ENCODE results near the gene CTNNBL1. TPM values are rescaled to one million over a fixed set of nuclear protein-coding genes. Genes with fewer than 3 reads are reported as not detected.

The CTNNBL1 gene
- total and polyA plus RNA-seq, 2 donors (not counting 1 experiment from before 2014, with no cell fraction given) = 31.3 to 39.0 TPM

DNA sequence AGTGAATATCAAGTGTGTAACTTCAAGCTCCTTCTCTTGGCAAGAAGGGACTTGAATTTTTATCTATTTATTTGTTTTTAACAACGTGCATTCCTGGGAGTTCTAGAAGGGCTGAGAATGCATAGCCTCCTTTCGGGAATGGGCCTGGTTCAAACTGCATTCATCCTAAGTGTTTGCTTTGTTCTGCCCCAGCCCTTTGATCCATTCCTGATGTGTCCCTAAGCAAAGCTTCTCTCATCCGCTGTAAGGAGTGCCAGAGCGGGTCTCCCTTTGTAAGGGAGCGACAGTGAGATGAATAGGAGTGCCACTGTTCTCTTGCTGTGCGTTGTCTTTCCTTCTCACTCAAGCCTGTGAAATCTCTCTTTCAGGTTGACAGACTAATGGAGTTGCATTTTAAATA, 148.1 kb downstream of the CTNNBL1 start:
- no peak for DNase-seq (ENCODE audit: low read depth in 2 of 2)
- H4K20me1 ChIP-seq (ENCODE audit: control insufficient read depth, extremely low read depth, insufficient read depth, low read length) = no peaks in the 10 kb centered on the region
- peaks cover 2% of the 10 kb centered on the region for H3K36me3 ChIP-seq (ENCODE audit: control insufficient read depth, insufficient read depth, low read length)
- no peak overlapping the region for H2AFZ ChIP-seq (ENCODE audit: low read length)
- no peaks in the 10 kb centered on the region for H3K27me3 ChIP-seq (ENCODE audit: control insufficient read depth, insufficient read depth, low read length)
- H3K4me1 ChIP-seq (ENCODE audit: control insufficient read depth, extremely low read depth, insufficient read depth, low read length) = no peaks in the 10 kb centered on the region
- H3K79me2 ChIP-seq (ENCODE audit: control insufficient read depth, insufficient read depth, low read length) = no peaks in the 10 kb centered on the region
- H3K9ac ChIP-seq (ENCODE audit: insufficient read depth, low read length) = no peak overlapping the region
- H3K4me3 ChIP-seq (replicated peaks in 1 of 4; ENCODE audit: control extremely low read depth in 1 of 4, insufficient read depth in 1 of 4, low read depth in 3 of 4, low read length in 4 of 4) = no peak overlapping the region
- H3K27ac ChIP-seq (ENCODE audit: insufficient read depth, low read length) = no peak overlapping the region
- TF ChIP-seq EZH2 (IDR thresholded peaks at IDR 0.05; ENCODE audit: low read length, missing control alignments) = no peak
- TF ChIP-seq, protein P1, sequence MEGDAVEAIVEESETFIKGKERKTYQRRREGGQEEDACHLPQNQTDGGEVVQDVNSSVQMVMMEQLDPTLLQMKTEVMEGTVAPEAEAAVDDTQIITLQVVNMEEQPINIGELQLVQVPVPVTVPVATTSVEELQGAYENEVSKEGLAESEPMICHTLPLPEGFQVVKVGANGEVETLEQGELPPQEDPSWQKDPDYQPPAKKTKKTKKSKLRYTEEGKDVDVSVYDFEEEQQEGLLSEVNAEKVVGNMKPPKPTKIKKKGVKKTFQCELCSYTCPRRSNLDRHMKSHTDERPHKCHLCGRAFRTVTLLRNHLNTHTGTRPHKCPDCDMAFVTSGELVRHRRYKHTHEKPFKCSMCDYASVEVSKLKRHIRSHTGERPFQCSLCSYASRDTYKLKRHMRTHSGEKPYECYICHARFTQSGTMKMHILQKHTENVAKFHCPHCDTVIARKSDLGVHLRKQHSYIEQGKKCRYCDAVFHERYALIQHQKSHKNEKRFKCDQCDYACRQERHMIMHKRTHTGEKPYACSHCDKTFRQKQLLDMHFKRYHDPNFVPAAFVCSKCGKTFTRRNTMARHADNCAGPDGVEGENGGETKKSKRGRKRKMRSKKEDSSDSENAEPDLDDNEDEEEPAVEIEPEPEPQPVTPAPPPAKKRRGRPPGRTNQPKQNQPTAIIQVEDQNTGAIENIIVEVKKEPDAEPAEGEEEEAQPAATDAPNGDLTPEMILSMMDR (conservative IDR thresholded peaks at IDR 0.05 in 1 of 2, IDR thresholded peaks at IDR 0.05 in 1 of 2; ENCODE audit: low read depth in 1 of 2, low read length in 2 of 2) = no peak
- H3K4me2 ChIP-seq (ENCODE audit: extremely low read depth, insufficient read depth, low read length) = no peak overlapping the region
- no peaks in the 10 kb centered on the region for H3K9me3 ChIP-seq (ENCODE audit: control insufficient read depth, insufficient read depth, low read depth, low read length)

DNA sequence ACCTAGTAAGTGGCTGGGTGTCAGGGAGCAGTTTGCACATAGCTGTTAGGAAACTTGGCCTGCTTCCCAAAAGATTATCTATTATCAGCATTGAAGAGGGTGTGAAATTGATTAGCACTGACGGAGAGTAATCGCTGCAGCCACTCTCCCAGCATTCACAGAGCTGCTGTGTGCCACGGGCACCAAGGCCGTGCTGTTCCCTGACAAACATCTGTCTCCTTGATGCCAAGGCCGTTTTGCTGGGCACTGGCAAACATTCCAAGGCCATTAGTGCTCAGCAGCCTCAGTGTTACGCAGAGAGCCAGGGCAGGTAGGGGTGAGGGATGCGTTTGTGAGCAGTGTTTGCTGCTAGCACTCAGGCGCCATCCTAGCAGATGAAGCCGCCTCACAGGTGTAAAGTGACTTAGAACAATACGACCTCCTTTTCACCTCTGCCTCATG, 151.4 kb downstream of the CTNNBL1 start:
- Histone ChIP-seq H3K9ac (ENCODE audit: insufficient read depth, low read length) (no peak overlapping the region), H4K20me1 (ENCODE audit: control insufficient read depth, extremely low read depth, insufficient read depth, low read length) (no peaks in the 10 kb centered on the region), H3K4me1 (ENCODE audit: control insufficient read depth, extremely low read depth, insufficient read depth, low read length) (no peaks in the 10 kb centered on the region), H3K36me3 (ENCODE audit: control insufficient read depth, insufficient read depth, low read length) (peaks cover 2% of the 10 kb centered on the region), H3K4me3 (replicated peaks in 1 of 4; ENCODE audit: control extremely low read depth in 1 of 4, insufficient read depth in 1 of 4, low read depth in 3 of 4, low read length in 4 of 4) (no peak overlapping the region), H3K79me2 (ENCODE audit: control insufficient read depth, insufficient read depth, low read length) (no peaks in the 10 kb centered on the region), H2AFZ (ENCODE audit: low read length) (no peak overlapping the region), H3K9me3 (ENCODE audit: control insufficient read depth, insufficient read depth, low read depth, low read length) (no peaks in the 10 kb centered on the region), H3K27ac (ENCODE audit: insufficient read depth, low read length) (no peak overlapping the region), H3K27me3 (ENCODE audit: control insufficient read depth, insufficient read depth, low read length) (no peaks in the 10 kb centered on the region), H3K4me2 (ENCODE audit: extremely low read depth, insufficient read depth, low read length) (no peak overlapping the region)
- TF ChIP-seq, protein P1 (conservative IDR thresholded peaks at IDR 0.05 in 1 of 2, IDR thresholded peaks at IDR 0.05 in 1 of 2; ENCODE audit: low read depth in 1 of 2, low read length in 2 of 2) = no peak
- no peak for TF ChIP-seq EZH2 (IDR thresholded peaks at IDR 0.05; ENCODE audit: low read length, missing control alignments)
- DNase-seq (ENCODE audit: low read depth in 2 of 2) = no peak

DNA sequence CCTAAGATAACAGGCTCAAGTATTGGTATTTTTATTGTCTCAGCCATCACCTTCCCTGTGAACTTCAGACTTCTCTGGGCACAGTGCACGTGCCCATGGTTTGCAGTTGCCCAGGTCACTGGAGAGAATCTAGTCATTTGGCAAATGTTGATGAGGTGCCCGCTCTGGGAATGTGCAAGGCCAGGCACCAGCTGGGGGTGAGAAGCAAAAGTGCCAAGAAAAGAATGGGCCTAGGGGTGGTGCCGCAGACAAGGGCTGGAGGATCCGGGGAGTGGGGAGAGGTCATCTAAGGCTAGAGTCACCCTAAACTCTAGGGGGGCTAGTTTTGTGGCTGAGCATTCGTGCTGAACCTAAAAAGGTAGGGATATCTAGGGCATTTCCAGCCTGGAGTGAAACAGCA, 152.0 kb downstream of the CTNNBL1 start:
- Histone ChIP-seq H3K4me2 (ENCODE audit: extremely low read depth, insufficient read depth, low read length) (no peak overlapping the region), H3K9me3 (ENCODE audit: control insufficient read depth, insufficient read depth, low read depth, low read length) (no peaks in the 10 kb centered on the region), H2AFZ (ENCODE audit: low read length) (no peak overlapping the region), H3K4me3 (replicated peaks in 1 of 4; ENCODE audit: control extremely low read depth in 1 of 4, insufficient read depth in 1 of 4, low read depth in 3 of 4, low read length in 4 of 4) (no peak overlapping the region), H4K20me1 (ENCODE audit: control insufficient read depth, extremely low read depth, insufficient read depth, low read length) (no peaks in the 10 kb centered on the region), H3K4me1 (ENCODE audit: control insufficient read depth, extremely low read depth, insufficient read depth, low read length) (no peaks in the 10 kb centered on the region), H3K36me3 (ENCODE audit: control insufficient read depth, insufficient read depth, low read length) (peaks cover 2% of the 10 kb centered on the region), H3K27me3 (ENCODE audit: control insufficient read depth, insufficient read depth, low read length) (no peaks in the 10 kb centered on the region), H3K79me2 (ENCODE audit: control insufficient read depth, insufficient read depth, low read length) (no peaks in the 10 kb centered on the region), H3K9ac (ENCODE audit: insufficient read depth, low read length) (no peak overlapping the region), H3K27ac (ENCODE audit: insufficient read depth, low read length) (no peak overlapping the region)
- no peak for DNase-seq (ENCODE audit: low read depth in 2 of 2)
- TF ChIP-seq, protein P1 (conservative IDR thresholded peaks at IDR 0.05 in 1 of 2, IDR thresholded peaks at IDR 0.05 in 1 of 2; ENCODE audit: low read depth in 1 of 2, low read length in 2 of 2) = no peak
- no peak for TF ChIP-seq EZH2 (IDR thresholded peaks at IDR 0.05; ENCODE audit: low read length, missing control alignments)
